Gastroesophageal sphincter (tissue), 3 donors: ENCODE results near the gene DNAJC24.

Experiments used
- POLR2A ChIP-seq, 2 donors: fragments of 450-650 bp; IDR thresholded peaks; one replicate each; pipeline ENCODE4 v1.6.1; 2017; ENCODE audit warnings: antibody characterized with exemption in 2 of 2, mild to moderate bottlenecking in 2 of 2, moderate library complexity in 1 of 2
- TF ChIP-seq, protein P1 (sequence below), 4 experiments: fragments of 200-600 bp in 2 of 4; fragments of 450-650 bp in 2 of 4; sonication (generic) in 1 of 4; IDR thresholded peaks; one replicate each; pipeline ENCODE4 v1.5.1; 2017 to 2019; ENCODE audit warnings: antibody characterized with exemption in 4 of 4, mild to moderate bottlenecking in 2 of 4, moderate library complexity in 2 of 4

DNA sequence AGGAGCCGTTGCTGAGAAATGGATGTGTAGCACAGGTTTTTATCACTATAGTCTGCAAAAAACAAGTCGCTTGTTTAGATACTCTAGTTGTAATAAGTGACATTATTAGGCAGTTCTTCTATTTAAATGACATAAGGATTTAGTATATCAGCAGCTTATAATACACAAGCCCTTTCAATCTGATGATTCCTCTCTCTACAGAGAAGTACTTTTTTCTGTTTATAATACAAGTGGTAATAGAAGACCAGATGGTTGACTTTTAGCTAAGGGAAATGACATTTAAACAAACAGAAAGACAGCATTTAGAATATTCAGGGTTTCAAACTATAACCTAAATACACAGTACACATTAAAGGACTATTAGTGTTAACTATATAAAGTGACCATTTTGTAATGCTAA lies 79.4 kb downstream of the DNAJC24 start:
- TF ChIP-seq, protein P1, sequence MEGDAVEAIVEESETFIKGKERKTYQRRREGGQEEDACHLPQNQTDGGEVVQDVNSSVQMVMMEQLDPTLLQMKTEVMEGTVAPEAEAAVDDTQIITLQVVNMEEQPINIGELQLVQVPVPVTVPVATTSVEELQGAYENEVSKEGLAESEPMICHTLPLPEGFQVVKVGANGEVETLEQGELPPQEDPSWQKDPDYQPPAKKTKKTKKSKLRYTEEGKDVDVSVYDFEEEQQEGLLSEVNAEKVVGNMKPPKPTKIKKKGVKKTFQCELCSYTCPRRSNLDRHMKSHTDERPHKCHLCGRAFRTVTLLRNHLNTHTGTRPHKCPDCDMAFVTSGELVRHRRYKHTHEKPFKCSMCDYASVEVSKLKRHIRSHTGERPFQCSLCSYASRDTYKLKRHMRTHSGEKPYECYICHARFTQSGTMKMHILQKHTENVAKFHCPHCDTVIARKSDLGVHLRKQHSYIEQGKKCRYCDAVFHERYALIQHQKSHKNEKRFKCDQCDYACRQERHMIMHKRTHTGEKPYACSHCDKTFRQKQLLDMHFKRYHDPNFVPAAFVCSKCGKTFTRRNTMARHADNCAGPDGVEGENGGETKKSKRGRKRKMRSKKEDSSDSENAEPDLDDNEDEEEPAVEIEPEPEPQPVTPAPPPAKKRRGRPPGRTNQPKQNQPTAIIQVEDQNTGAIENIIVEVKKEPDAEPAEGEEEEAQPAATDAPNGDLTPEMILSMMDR (IDR thresholded peaks at IDR 0.05) = no peak
- TF ChIP-seq POLR2A (IDR thresholded peaks at IDR 0.05) = no peak
